PFSK-1 (cell line): ENCODE measurements around the gene NOX4.

Source experiments
- FOXP2 ChIP-seq: optimal IDR thresholded peaks from 2 replicates; pipeline ENCODE3; 2011; ENCODE audit warnings: borderline replicate concordance, control low read depth, inconsistent platforms; ENCODE audit not compliant: insufficient read depth; ENCODE audit errors: extremely low read length, extremely low read depth
- POLR2AphosphoS5 ChIP-seq: IDR thresholded peaks from 2 replicates; pipeline ENCODE4 v1.6.1; 2012; ENCODE audit warnings: low read depth, mild to moderate bottlenecking, control low read depth, low read length, moderate library complexity
- SIN3A ChIP-seq: IDR thresholded peaks from 2 replicates; pipeline ENCODE4 v1.6.1; 2012; ENCODE audit warnings: mild to moderate bottlenecking, low read length, moderate library complexity, borderline replicate concordance; ENCODE audit not compliant: insufficient read depth
- TAF1 ChIP-seq: IDR thresholded peaks from 2 replicates; pipeline ENCODE4 v1.6.1; 2012; ENCODE audit warnings: low read length, control low read depth, borderline replicate concordance; ENCODE audit not compliant: insufficient read depth
- TF ChIP-seq, protein P1 (sequence below), 2 experiments: IDR thresholded peaks; 2 replicates each; pipeline versions ENCODE4 v1.6.1 to v1.8.0; 2011 to 2012; ENCODE audit warnings: low read depth in 2 of 2, low read length in 2 of 2, control low read depth in 1 of 2, inconsistent platforms in 1 of 2, mild to moderate bottlenecking in 1 of 2, moderate library complexity in 1 of 2; ENCODE audit not compliant: insufficient read depth in 1 of 2

Gene NOX4

GRCh38 chr11:89347071-89347470, 144.1 kb downstream of the NOX4 start:
- TF ChIP-seq TAF1, result no peak

GRCh38 chr11:89346601-89347000, 144.6 kb downstream of the NOX4 start:
- TF ChIP-seq SIN3A, result no peak

DNA sequence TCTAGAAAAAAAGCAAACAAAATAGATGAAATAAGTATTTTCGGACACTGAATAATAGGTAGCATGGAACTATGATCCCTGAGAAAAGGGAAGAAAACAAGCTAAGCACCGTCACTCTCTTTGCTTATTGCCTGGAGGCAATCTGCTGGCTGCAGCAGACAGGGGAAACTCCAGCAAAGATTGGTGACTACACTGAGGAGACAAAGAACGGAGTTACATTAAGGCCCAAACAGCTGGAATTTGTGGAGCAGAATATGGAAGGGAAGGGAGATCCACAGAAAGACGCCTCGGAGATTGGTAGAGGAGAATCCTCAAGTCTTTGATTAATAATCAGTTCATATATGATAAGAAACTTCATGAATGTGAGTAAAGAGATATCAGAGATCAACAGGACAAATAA, 163.3 kb downstream of the NOX4 start:
- TF ChIP-seq FOXP2 (no peak), POLR2AphosphoS5 (no peak)

DNA sequence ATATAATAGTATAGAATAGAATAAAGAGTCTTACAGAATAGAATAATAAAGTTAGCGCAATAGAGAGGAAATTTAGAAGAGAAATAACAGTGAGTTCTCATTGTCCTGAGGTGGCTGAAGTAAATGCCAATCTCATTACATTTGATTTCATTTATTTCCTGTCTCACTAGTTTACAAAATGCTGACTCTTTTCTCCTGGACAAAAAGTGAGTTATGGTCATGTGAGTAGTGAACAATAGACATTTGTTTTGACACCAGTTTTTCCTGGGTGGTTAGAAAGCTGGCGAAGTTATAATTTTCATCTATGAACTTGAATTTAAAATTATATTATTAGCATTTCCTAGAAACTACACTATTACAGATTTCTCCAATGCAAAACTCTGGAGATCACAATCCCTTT, 169.8 kb downstream of the NOX4 start:
- TF ChIP-seq TAF1 (no peak), FOXP2 (no peak), SIN3A (no peak), POLR2AphosphoS5 (no peak)
- TF ChIP-seq, protein P1, sequence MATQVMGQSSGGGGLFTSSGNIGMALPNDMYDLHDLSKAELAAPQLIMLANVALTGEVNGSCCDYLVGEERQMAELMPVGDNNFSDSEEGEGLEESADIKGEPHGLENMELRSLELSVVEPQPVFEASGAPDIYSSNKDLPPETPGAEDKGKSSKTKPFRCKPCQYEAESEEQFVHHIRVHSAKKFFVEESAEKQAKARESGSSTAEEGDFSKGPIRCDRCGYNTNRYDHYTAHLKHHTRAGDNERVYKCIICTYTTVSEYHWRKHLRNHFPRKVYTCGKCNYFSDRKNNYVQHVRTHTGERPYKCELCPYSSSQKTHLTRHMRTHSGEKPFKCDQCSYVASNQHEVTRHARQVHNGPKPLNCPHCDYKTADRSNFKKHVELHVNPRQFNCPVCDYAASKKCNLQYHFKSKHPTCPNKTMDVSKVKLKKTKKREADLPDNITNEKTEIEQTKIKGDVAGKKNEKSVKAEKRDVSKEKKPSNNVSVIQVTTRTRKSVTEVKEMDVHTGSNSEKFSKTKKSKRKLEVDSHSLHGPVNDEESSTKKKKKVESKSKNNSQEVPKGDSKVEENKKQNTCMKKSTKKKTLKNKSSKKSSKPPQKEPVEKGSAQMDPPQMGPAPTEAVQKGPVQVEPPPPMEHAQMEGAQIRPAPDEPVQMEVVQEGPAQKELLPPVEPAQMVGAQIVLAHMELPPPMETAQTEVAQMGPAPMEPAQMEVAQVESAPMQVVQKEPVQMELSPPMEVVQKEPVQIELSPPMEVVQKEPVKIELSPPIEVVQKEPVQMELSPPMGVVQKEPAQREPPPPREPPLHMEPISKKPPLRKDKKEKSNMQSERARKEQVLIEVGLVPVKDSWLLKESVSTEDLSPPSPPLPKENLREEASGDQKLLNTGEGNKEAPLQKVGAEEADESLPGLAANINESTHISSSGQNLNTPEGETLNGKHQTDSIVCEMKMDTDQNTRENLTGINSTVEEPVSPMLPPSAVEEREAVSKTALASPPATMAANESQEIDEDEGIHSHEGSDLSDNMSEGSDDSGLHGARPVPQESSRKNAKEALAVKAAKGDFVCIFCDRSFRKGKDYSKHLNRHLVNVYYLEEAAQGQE (IDR thresholded peaks at IDR 0.05; ENCODE audit: insufficient read depth in 1 of 2, low read depth in 2 of 2, low read length in 2 of 2), result no peak

DNA sequence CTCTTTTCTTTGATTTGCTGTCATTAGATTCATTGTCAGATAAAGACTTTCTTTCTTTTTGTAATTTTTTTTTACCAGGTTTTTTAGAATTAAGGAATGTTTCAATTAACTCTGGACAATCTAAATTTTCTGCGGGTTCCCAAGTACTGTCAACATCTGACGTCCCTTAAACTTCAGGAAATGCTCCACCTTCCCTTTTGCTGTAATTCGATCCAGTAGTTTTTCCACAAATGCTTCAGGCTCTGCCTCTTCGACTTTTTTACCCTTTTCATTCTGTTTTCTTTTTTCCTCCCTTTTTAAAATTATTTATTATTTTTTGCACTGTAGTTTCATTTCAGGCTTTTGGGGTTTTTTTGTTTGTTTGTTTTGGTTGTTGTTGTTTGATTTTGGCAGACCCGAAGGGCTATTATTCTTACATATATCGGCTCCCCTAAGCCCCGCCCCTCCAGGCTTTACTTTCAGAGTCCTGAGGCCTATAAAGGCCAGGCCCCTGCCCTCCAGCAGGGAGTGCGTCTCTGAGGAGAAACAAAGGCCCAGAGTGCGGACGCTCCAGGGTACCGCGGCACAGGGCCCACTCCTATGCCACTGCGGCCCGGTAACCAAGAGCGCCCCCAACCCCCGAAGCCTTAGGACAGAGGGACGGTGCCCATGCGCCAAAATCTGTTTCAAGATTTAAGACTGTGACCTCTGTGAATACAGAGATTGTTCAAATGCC, 197.1 kb downstream of the NOX4 start:
- TF ChIP-seq POLR2AphosphoS5 (no peak), FOXP2 (no peak), TAF1 (no peak), SIN3A (no peak)
- TF ChIP-seq, protein P1 (IDR thresholded peaks at IDR 0.05; ENCODE audit: insufficient read depth in 1 of 2, low read depth in 2 of 2, low read length in 2 of 2), result no peak

GRCh38 chr11:89279176-89279575, 212.0 kb downstream of the NOX4 start:
- TF ChIP-seq, protein P1 (IDR thresholded peaks at IDR 0.05; ENCODE audit: insufficient read depth in 1 of 2, low read depth in 2 of 2, low read length in 2 of 2), result no peak
- TF ChIP-seq POLR2AphosphoS5 (no peak), FOXP2 (no peak), TAF1 (no peak), SIN3A (no peak)

DNA sequence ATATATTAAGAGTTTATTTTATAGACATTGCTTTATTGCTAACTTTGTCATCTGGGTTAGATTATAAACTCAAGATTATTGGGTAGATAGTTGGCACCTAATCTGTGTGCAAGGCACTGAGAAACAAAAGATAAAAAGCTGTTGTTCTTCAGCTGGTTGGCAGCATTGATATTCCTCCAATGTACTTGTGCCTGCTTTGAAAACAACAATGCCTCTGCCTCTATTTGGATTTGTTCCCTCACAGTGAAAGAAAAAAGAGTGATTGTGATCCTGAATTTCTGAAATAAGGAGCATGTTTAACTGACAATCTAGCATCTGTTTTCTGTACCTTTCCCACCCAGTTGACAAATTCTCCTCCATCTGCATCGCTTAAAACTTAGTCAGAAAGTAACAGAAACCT, 215.2 kb downstream of the NOX4 start:
- TF ChIP-seq FOXP2 (no peak), TAF1 (no peak), POLR2AphosphoS5 (no peak), SIN3A (no peak)
- TF ChIP-seq, protein P1 (IDR thresholded peaks at IDR 0.05; ENCODE audit: insufficient read depth in 1 of 2, low read depth in 2 of 2, low read length in 2 of 2), result no peak
